Measurements from ENCODE around the gene NAA16.
A peak's percentile ranks its signal among the peaks of the same experiment; 100 is the strongest.
"Not testable (repeated sequence)": the region's sequence is repeated elsewhere in the genome, so short reads cannot be mapped to it uniquely, and the experiment has no call there.

NAA16 gene

GRCh38 chr13:41394166-41394565 is 83.1 kb downstream of the NAA16 start:
- in situ Hi-C loops (cut with HindIII; ENCODE audit: low pct_ligation_motif_present, low pct_unique_long_range_greater_than_20kb, low sequenced_read_pairs) = no loop called here
- no peak for DNase-seq

GRCh38 chr13:41398494-41399170 is 87.6 kb downstream of the NAA16 start:
- in situ Hi-C loops (cut with HindIII; ENCODE audit: low pct_ligation_motif_present, low pct_unique_long_range_greater_than_20kb, low sequenced_read_pairs) = no loop called here
- DNase-seq = no peak

- in situ Hi-C loops (cut with HindIII; ENCODE audit: low pct_ligation_motif_present, low pct_unique_long_range_greater_than_20kb, low sequenced_read_pairs) = no loop called here
- no peak for DNase-seq
Observed at GRCh38 chr13:41401366-41401765, 90.3 kb downstream of the NAA16 start.

- DNase-seq = no peak
- in situ Hi-C loops (cut with HindIII; ENCODE audit: low pct_ligation_motif_present, low pct_unique_long_range_greater_than_20kb, low sequenced_read_pairs) = no loop called here
Observed at GRCh38 chr13:41402691-41403511, 91.8 kb downstream of the NAA16 start.

GRCh38 chr13:41403983-41404382 is 92.9 kb downstream of the NAA16 start:
- no peak for DNase-seq
- in situ Hi-C loops (cut with HindIII; ENCODE audit: low pct_ligation_motif_present, low pct_unique_long_range_greater_than_20kb, low sequenced_read_pairs) = no loop called here

GRCh38 chr13:41405367-41405766 is 94.3 kb downstream of the NAA16 start:
- in situ Hi-C loops (cut with HindIII; ENCODE audit: low pct_ligation_motif_present, low pct_unique_long_range_greater_than_20kb, low sequenced_read_pairs) = no loop called here
- no peak for DNase-seq

- no peak for DNase-seq
- in situ Hi-C loops (cut with HindIII; ENCODE audit: low pct_ligation_motif_present, low pct_unique_long_range_greater_than_20kb, low sequenced_read_pairs) = no loop called here
Observed at GRCh38 chr13:41407380-41407779, 96.3 kb downstream of the NAA16 start.

GRCh38 chr13:41408121-41408520 is 97.1 kb downstream of the NAA16 start:
- in situ Hi-C loops (cut with HindIII; ENCODE audit: low pct_ligation_motif_present, low pct_unique_long_range_greater_than_20kb, low sequenced_read_pairs) = no loop called here
- no peak for DNase-seq

GRCh38 chr13:41408746-41409145 is 97.7 kb downstream of the NAA16 start:
- DNase-seq = no peak
- in situ Hi-C loops (cut with HindIII; ENCODE audit: low pct_ligation_motif_present, low pct_unique_long_range_greater_than_20kb, low sequenced_read_pairs) = no loop called here

GRCh38 chr13:41409611-41410010 is 98.5 kb downstream of the NAA16 start:
- in situ Hi-C loops (cut with HindIII; ENCODE audit: low pct_ligation_motif_present, low pct_unique_long_range_greater_than_20kb, low sequenced_read_pairs) = no loop called here
- no peak for DNase-seq

GRCh38 chr13:41411060-41411459 is 100.0 kb downstream of the NAA16 start:
- in situ Hi-C loops (cut with HindIII; ENCODE audit: low pct_ligation_motif_present, low pct_unique_long_range_greater_than_20kb, low sequenced_read_pairs) = no loop called here
- no peak for DNase-seq

- in situ Hi-C loops (cut with HindIII; ENCODE audit: low pct_ligation_motif_present, low pct_unique_long_range_greater_than_20kb, low sequenced_read_pairs) = no loop called here
- DNase-seq = peak; percentile 19
Observed at GRCh38 chr13:41411522-41411921, 100.5 kb downstream of the NAA16 start.

- no peak for DNase-seq
- in situ Hi-C loops (cut with HindIII; ENCODE audit: low pct_ligation_motif_present, low pct_unique_long_range_greater_than_20kb, low sequenced_read_pairs) = no loop called here
Observed at GRCh38 chr13:41413872-41414271, 102.8 kb downstream of the NAA16 start.

- DNase-seq = no peak
- in situ Hi-C loops (cut with HindIII; ENCODE audit: low pct_ligation_motif_present, low pct_unique_long_range_greater_than_20kb, low sequenced_read_pairs) = no loop called here
Observed at GRCh38 chr13:41416276-41416675, 105.2 kb downstream of the NAA16 start.

- DNase-seq = no peak
- in situ Hi-C loops (cut with HindIII; ENCODE audit: low pct_ligation_motif_present, low pct_unique_long_range_greater_than_20kb, low sequenced_read_pairs) = no loop called here
Observed at GRCh38 chr13:41418027-41418426, 107.0 kb downstream of the NAA16 start.

GRCh38 chr13:41418731-41419130 is 107.7 kb downstream of the NAA16 start:
- in situ Hi-C loops (cut with HindIII; ENCODE audit: low pct_ligation_motif_present, low pct_unique_long_range_greater_than_20kb, low sequenced_read_pairs) = no loop called here
- no peak for DNase-seq

- in situ Hi-C loops (cut with HindIII; ENCODE audit: low pct_ligation_motif_present, low pct_unique_long_range_greater_than_20kb, low sequenced_read_pairs) = no loop called here
- DNase-seq = no peak
Observed at GRCh38 chr13:41419206-41419605, 108.1 kb downstream of the NAA16 start.

GRCh38 chr13:41420146-41420545 is 109.1 kb downstream of the NAA16 start:
- DNase-seq = no peak
- in situ Hi-C loops (cut with HindIII; ENCODE audit: low pct_ligation_motif_present, low pct_unique_long_range_greater_than_20kb, low sequenced_read_pairs) = no loop called here

GRCh38 chr13:41421330-41421729 is 110.3 kb downstream of the NAA16 start:
- in situ Hi-C loops (cut with HindIII; ENCODE audit: low pct_ligation_motif_present, low pct_unique_long_range_greater_than_20kb, low sequenced_read_pairs); DNase-seq: not testable (repeated sequence)

- in situ Hi-C loops (cut with HindIII; ENCODE audit: low pct_ligation_motif_present, low pct_unique_long_range_greater_than_20kb, low sequenced_read_pairs); DNase-seq: not testable (repeated sequence)
Observed at GRCh38 chr13:41421983-41422382, 110.9 kb downstream of the NAA16 start.
